NCI-H2081 treated with DMSO at 0.1 percent for 48 hours (cell line): ENCODE results near the gene CTIF.
"Not testable (repeated sequence)": the region's sequence is repeated elsewhere in the genome, so short reads cannot be mapped to it uniquely, and the experiment has no call there.

ENCODE experiments used
- DNase-seq: peaks from one replicate; lab custom pipeline; 2025; lab: John Stamatoyannopoulos, UW

CTIF gene

DNA sequence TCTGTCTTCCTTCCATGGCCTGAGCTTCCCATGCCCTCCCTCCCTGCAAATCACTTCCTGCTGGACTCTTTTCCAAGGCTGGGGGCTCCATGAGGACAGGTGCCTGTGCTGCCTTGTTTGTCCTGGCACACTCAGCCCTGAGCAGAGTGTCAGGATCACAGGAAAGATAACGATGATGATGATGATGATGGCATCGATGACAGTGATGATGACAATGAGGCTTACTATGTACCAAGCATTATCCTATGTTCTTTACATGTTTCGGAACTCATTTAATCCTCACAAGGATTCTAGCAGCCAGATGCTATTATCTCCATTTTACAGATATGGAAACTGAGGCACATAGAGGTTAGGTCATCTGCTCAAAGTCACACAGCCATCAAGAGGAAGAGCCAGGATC, 170.0 kb downstream of the CTIF start:
- no peak for DNase-seq

DNA sequence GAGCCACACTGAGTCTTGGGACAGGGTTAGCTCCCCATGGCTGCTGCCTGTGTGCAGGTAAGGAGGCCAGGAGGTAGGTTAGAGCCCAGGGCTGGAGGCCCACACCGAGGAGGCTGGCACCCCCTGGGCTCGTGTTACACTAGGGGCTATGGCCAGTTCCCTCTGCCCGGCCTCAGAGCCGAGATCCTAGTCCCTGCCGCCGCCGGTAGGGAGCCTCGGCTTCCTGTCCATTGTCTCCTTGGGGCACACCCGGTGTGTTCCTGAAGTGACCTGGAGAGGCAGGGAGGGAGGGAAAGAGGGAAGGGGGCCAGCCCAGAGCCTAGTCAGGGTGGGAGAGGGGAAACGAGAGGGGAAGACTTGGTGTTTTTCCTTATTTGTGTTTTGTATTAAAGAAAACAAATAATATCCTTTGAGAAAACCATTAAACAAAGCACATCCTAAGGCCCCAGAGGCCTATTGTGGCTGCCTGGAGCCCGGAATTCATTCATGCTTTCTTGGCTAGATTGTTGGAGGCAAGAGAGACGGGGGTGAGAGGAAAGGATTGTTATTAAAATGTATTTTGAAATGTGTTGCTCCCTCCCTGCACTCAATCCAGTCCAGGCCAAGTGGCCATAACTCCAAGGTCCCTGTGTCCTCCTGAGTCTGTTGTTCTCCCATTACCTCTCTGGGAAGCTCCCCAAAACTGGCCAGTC, 170.7 kb downstream of the CTIF start:
- no peak for DNase-seq

DNA sequence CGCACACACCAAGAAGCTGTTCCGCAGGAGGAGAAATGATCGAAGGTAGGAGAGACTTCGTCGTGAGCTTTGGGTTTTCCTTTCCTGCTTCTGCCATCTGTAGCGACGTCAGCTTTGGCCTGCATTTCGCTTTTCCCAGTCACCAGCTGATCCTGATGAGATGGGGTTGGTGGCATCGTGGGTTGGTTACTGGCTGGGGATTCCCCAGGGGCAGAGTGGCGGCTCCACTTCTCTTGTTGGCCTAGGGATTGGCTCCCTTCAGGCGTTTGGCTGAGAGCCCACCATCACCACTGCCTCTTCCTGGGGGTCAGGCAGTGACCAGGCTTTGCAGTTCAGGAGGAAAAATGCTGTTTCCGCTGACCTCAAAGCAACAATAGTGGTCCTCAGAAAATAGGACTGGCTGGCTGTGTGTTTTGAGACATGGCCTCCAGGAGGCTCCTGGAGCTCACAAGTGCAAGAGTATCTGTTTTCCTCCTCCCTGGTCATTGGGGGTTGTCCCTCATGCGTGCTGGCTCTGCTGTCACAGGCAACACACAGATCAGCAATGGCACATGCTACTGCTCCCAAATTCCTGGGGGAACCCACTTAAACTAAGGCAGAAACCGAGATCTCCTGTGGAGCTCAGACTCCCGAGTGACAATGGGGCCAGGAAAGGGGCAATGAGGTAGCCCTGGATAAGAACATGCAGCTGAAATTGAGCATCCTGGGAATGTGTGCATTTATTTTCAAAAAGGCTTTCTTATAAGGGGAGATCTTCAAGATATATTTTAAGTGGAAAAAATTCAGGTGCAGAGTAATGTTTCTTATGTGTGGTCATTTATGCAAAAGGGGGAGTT, 173.0 kb downstream of the CTIF start:
- DNase-seq: no peak

DNA sequence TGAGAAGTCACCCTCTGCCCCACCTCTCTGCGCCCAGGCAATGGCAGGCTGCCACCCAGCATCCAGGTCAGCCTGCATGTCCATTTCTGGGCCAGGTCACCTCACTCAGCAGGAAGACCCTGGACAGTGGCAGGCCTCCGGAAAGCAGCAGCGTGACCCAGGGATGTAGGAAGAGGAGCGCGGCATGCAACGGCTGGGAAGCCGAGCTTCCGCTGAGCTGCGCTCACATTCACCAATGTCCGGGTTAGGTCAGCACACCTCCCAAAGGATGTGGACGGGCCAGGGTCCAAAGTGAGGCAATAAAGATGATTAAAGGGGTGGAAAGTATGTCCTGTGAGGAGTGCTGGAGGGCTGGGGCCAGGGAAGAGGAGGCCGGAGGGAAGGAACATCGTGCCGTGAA, 174.5 kb downstream of the CTIF start:
- no peak for DNase-seq

DNA sequence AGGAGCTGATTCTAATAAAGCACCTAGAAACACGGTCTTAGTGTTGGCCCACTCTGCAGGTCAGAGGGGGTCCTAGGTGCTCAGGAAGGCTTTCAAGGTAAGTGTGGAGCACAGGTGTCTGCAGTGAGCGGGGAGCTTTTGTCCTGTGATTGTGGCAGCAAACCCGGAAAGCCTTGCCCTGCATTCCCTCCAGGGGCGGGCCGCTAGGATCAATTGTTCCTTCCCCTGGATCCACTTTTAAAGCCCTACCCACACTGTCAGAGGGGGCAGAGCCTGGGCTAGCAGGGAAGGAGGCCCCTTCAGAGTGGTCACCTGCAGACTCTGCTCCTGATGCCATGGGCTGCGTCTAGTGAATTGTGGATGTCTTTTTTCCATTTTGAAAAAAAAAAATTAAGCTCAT, 176.0 kb downstream of the CTIF start:
- no peak for DNase-seq

DNA sequence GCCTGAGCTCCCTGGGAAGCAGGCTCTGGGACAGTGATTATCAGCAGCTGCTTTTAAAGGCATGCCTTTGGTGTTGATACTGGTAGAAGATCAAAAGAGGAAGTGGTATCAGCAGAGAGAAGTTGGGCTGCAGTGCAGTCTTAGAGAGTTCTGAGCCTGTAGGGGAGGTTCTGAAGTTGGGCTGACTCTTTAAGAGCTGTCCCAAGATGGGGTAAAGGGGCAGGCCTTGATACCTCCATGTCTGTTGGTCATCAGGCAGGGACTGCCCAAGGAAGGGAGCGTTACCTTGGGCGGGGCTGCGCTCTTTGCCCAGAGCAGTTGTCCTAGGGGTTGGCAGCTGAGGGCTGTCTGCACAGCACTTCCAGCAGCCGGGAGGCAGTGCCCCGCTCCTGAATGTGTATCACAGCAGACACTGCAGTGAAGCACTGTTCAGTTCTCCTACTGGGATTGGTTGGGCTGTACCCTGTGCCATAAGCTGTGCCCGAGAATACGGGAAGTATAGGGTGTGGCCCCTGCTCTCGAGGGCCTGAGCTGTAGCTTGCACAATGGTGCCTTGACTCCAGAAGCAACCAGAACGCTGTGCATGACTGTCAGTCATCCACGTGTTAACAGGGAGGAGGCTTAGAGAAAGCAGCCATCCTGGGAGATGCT, 177.0 kb downstream of the CTIF start:
- DNase-seq: no peak

DNA sequence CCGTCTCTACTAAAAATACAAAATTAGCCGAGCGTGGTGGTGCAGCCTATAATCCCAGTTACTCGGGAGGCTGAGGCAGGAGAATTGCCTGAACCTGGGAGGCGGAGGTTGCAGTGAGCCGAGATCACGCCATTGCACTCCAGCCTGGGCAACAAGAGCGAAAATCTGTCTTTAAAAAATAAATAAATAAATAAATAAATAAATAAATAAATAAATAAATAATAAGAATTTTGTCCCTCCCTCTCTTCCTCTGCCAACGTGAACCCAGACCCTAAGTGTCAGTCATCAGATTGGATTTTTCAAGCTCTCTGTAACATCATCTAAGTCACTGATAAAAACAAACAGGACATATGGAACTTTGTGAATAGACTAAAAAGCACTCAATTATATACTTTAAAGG, 178.4 kb downstream of the CTIF start:
- DNase-seq: not testable (repeated sequence)

DNA sequence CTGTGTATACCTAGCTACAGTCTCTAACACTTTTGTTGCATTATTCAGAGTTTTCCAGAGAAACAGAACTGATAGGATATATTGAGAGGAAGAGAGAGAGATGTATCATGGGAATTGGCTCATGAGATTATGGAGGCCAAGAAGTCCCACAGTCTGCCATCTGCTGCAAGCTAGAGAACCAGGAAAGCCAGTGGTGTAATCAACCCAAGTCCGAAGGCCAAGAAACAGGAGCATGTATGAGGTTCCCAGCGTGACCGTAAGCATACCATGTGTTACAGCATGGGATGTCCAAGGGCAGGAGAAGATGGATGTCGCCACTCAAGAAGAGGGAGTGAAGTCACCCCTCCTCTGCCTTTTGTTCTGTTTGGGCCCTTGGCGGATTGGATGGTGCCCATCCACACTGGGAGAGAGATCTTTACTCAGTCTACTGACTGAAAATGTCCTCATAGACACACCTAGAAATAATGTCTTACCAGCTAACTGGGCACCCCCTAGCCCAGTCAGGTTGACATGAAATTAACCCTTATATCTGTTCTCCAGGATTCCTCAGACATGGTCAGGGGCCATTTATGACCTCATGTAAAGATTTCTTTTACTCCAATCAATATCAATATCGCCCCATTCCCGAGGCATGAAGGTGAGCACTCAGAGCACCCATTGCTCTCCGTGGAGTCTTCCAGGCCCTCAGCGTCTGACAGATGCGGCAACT, 179.6 kb downstream of the CTIF start:
- no peak for DNase-seq

DNA sequence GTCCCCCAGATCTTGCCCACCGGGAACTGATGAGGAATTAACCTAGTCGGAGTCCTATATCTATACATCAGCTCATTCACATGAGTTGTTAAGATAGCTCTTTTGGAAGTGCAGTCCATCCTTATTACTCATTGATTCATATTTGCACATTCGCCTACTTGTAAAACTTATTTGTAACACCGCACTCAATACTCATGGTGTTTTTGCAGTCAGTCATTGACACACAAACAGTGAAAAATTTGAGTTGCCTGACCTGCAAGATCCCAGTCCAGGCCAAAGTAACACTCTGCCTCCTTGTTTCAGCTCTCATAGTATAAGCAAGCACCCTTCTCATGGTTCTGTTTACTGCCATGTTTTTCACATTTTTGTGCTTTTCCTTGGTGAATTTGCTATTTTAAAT, 180.6 kb downstream of the CTIF start:
- no peak for DNase-seq

DNA sequence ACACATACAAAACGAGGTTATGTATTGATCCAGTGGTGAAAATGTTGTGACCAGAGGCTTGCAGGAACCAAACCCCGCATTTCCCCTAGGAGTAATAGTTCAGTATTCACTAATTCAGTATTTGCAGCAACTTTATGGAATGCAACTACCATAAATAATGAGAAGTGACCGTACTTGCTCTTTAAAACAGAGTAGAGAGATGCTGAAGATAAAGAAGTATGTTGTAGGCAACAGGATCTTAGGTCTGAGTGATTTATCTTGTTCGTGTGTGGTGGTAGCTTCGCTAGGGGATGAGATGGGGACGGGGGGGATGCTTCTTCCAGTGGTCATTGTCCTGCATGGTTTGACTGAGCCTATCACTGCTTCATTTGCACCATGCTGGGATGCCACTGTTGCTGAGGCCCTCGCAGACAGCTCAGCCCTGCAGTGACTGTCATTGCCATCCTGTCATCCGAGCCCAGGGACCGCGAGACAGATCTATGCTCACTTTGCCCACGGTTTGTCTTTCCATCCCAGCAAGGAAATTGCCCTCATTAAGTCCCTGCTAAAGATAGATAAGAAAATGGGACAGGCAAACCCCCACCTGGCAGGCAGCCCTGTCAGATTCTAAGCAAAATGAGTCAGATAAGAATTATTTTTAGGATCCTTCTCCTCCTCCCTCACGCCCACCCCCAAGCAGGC, 181.3 kb downstream of the CTIF start:
- DNase-seq: no peak

DNA sequence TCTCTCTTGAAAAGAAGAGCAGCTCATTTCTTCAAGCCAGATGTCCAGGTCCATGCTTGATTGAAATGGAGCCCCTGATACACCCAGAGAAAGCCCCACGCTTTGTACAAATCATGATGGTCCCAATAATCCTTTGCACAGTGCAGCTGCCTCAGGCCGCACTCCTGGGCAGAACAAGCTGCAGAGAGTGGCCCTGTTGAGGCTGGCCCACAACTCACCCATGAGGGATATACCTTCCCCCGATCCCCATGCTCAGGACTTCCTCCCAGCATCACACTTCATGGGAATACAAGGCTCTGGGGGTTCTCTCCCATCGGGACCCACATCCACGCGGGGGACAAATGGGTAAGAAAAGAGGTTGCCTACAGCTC, 181.8 kb downstream of the CTIF start:
- no peak for DNase-seq

DNA sequence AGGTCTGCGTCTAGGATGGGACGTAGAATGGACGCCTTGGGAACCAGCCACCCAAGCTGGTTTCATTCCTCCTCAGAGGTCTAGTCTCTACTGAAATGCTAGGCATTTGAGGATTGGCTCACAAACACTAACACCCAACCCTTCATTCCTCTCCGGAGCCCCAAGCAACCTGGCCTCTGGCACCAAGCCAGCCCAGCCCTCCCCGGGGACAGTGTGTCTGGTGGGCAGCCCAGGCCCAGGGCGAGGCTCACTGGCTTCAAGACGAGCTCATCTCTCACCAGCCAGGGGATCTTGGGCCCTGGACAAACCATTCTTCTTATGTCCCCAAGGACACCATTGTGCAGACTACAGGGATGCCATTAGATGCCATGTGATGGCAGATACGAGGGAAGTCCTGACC, 182.5 kb downstream of the CTIF start:
- no peak for DNase-seq

DNA sequence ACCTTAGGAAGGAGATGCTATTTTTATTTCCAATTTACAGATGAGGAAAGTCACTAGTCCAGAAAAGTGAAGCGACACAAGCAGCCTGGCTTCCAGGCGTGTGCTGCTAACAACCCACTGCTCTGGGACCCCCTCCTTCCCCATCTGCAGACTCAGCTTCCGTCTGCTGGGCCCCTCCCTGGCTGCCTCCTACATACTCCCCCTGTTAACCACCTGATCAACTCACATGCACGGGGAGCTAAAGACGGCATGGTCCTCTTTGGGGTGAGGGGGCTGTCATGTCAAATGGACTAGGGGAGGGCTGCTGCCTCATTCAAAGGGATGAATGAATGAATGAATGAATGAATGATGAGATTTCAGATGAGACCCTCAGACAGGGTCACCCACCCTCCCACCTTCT, 184.2 kb downstream of the CTIF start:
- DNase-seq: no peak

DNA sequence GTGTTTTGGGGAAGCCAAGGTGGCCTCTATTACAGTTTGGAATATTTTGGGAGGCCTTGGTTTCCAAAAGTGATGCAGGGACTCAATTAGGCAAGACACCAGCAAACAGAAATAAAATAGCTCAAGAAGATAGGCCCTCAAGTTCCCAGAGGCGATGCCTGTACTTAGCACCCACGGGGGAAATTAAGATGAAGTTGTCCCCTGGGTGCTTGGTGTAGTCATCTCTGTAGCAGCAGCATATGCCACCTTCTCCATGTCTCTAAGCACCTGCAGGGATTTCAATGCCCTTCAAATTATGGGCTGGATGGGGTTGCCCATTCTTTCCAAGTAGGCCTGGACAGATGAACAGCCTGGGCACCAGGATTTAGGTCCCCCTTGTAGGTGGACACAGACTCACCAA, 185.0 kb downstream of the CTIF start:
- DNase-seq: no peak

DNA sequence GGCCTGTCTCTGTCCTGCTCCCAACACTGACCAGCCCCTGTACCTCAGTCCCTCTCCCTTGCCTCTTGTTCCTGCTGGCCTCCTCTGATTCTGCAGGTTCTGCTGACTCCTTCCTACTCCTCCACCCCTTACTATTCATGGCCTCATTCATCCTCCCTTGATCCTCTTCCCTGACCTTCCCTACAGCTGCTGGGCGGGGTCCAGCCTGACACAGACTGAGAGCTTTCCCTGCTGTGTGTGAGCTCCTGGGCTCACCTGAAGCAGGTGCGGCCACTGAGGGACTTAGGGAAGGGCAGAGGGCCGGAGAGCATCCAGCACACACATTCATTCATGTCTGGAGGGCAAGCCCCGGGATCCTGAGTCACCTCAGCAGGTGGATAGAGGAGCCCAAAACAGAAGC, 185.6 kb downstream of the CTIF start:
- DNase-seq: no peak

DNA sequence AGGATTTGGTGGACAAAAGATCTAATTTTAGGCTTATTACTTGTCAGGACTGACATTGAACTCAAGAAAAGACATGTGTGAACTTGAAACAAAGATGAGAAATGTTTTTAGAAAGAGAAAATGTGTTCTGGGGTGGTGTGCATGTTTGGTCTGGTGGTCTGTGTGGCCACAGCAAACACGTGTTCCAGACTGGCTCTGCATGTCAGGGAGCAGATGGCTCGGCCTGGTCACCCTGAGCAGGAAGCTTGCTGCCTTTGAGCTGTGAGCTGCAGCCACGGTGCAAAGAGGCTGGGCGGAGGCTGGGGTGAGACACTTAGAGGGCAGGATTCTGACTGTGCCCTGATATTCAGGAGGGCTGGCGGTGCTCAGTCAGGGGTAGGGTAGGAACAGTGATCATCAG, 186.1 kb downstream of the CTIF start:
- no peak for DNase-seq

DNA sequence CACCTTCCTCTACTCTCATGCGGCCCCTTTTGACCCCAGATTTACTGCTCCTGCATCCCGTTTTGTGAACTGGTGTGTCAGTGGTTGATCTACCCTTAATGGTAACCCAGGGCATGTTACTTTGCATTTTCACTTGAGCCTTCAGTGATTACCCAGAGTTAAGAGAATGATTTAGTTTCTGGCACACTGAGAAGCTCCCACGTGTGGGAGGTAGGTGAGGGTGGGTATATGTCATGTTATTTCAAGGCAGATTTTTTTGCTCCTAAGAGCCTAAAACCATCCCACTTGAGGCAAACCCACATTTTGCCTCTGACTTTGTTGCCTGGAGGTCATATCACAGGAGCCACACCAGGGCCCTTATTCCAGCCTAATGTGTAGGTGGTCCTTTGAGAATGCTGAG, 186.7 kb downstream of the CTIF start:
- DNase-seq: no peak

DNA sequence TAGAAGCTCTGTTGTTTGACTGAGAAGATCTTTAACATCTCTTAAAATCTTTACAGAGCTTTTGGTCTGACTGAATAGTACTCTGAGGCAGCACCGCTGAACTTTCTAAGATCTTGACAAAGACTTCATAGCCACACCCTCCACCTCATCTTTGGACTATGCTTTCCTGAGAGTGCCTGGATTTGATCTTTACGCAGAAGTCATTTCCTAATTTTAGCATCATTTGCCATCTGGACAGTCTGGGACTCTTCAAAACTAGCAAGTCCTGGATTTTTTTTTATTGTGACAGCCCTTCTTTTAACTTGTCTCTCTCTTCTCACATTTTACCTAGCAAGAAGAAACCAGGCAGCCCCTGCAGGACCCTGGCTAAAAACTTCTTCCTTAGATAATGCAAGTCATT, 188.8 kb downstream of the CTIF start:
- no peak for DNase-seq

DNA sequence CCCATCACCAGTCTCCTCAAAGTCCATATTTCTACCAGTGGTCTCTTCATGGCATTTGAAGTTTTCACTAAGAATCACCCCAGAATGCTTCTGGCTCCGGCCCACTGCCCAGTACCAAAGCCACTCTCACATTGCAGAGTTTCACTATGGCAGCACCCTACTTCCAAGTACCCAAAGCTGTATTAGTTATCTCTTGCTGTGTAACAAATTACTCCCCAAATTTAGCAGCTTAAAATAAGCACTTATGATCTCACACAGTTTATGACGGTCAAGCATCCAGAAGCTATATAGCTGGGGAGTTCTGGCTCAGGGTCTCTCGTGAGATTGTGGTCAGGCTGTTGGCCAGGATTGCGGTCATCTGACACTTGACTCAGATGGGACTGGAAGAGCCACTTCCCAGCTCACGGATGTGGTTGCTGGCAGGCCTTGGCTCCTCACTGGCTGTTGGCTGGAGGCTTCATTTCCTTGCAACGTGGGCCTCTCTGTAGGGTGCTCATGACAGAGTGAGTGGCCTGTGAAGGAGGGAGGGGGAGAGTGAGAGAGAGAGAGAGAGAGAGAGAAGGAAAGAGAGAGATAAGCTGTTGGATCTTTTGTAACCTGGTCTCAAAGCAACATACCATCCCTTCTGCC, 189.5 kb downstream of the CTIF start:
- DNase-seq: no peak

DNA sequence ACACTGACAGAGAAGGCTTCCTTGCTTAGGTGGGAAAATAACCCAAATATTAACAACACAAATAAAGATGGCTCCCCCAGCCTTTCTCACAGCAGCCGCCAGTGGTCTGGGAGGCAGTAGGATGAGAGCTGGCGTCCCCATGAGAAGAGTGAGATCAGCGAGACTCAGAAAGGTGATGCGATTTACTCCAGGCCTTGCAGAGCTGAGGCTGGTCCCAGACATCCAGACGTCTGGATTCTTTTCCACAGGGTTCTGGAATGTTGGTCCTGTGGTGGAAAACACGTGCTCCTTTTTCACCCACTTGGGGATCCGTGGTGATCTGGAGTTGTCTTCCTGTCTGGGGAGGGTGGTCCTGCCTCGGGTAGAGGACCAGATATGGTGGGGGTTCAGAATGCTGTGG, 190.6 kb downstream of the CTIF start:
- DNase-seq: no peak

DNA sequence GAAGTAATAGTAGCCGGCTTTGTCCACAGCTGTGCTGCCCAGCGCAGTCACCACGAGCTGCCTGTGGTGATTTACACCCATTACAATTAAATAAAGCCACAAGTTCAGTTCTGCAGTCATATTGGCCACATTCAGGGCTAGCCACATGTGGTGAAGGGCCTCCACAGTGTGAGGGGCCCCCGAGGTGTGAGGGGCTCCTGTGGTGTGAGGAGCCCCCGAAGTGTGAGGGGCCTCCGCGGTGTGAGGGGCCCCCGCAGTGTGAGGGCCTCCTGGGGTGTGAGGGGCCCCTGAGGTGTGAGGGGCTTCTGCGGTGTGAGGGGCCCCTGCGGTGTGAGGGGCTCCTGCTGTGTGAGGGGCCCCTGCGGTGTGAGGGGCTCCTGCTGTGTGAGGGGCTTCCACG, 191.2 kb downstream of the CTIF start:
- DNase-seq: no peak
